ENCODE data around the gene CAMK2G. TPM values are rescaled to one million over a fixed set of nuclear protein-coding genes. Genes with fewer than 3 reads are reported as not detected.

Gene CAMK2G
- total RNA-seq, 2 experiments from 2014 or later = 34.4 to 38.4 TPM

DNA sequence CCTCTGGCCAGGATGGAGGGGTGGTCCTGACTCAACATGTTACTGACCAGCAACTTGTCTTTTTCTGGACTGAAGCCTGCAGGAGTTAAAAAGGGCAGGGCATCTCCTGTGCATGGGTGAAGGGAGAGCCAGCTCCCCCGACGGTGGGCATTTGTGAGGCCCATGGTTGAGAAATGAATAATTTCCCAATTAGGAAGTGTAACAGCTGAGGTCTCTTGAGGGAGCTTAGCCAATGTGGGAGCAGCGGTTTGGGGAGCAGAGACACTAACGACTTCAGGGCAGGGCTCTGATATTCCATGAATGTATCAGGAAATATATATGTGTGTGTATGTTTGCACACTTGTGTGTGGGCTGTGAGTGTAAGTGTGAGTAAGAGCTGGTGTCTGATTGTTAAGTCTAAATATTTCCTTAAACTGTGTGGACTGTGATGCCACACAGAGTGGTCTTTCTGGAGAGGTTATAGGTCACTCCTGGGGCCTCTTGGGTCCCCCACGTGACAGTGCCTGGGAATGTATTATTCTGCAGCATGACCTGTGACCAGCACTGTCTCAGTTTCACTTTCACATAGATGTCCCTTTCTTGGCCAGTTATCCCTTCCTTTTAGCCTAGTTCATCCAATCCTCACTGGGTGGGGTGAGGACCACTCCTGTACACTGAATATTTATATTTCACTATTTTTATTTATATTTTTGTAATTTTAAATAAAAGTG is 42.6 kb upstream of the CAMK2G start:
- peaks cover 25% of the 10 kb centered on the region for H3K4me1 ChIP-seq (ENCODE audit: insufficient read depth, low read length)
- H3K4me3 ChIP-seq (ENCODE audit: low read length) = no peak overlapping the region
- H3K4me1 Mint-ChIP-seq (ENCODE audit: low read depth) = peaks cover 18% of the 10 kb centered on the region
- H3K36me3 Mint-ChIP-seq (ENCODE audit: low read depth) = no peaks in the 10 kb centered on the region
- ChIA-PET CTCF (interaction anchor here (1.7 kb wide), 1 partner anchor 31 kb away, joined by 3 read pairs; no protein-coding TSS in a partner anchor), POLR2A (no interaction called here)
- H3K27ac ChIP-seq (ENCODE audit: low read depth in 1 of 2, low read length in 2 of 2) = no peak overlapping the region
- peaks cover 0 to 14% of the 10 kb centered on the region in 2 experiments for H3K9me3 ChIP-seq (ENCODE audit: control insufficient read depth in 1 of 2, insufficient read depth in 1 of 2, low read length in 2 of 2)
- no peak overlapping the region for H3K27ac Mint-ChIP-seq
- H3K27me3 ChIP-seq (ENCODE audit: control insufficient read depth in 1 of 2, insufficient read depth in 2 of 2, low read length in 2 of 2) = peaks cover 7 to 18% of the 10 kb centered on the region in 2 experiments
- ATAC-seq (ENCODE audit: poor library complexity) = no peak
- H3K36me3 ChIP-seq (ENCODE audit: insufficient read depth, low read length) = no peaks in the 10 kb centered on the region
- no peak for DNase-seq
- H3K9me3 Mint-ChIP-seq = no peaks in the 10 kb centered on the region
- TF ChIP-seq, protein P1, sequence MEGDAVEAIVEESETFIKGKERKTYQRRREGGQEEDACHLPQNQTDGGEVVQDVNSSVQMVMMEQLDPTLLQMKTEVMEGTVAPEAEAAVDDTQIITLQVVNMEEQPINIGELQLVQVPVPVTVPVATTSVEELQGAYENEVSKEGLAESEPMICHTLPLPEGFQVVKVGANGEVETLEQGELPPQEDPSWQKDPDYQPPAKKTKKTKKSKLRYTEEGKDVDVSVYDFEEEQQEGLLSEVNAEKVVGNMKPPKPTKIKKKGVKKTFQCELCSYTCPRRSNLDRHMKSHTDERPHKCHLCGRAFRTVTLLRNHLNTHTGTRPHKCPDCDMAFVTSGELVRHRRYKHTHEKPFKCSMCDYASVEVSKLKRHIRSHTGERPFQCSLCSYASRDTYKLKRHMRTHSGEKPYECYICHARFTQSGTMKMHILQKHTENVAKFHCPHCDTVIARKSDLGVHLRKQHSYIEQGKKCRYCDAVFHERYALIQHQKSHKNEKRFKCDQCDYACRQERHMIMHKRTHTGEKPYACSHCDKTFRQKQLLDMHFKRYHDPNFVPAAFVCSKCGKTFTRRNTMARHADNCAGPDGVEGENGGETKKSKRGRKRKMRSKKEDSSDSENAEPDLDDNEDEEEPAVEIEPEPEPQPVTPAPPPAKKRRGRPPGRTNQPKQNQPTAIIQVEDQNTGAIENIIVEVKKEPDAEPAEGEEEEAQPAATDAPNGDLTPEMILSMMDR (IDR thresholded peaks at IDR 0.05) = no peak
- peaks cover 40% of the 10 kb centered on the region for H3K27me3 Mint-ChIP-seq
- no peak overlapping the region for H3K4me3 Mint-ChIP-seq
- intact Hi-C loops (cut with DNase I, micrococcal nuclease) = no loop called here

DNA sequence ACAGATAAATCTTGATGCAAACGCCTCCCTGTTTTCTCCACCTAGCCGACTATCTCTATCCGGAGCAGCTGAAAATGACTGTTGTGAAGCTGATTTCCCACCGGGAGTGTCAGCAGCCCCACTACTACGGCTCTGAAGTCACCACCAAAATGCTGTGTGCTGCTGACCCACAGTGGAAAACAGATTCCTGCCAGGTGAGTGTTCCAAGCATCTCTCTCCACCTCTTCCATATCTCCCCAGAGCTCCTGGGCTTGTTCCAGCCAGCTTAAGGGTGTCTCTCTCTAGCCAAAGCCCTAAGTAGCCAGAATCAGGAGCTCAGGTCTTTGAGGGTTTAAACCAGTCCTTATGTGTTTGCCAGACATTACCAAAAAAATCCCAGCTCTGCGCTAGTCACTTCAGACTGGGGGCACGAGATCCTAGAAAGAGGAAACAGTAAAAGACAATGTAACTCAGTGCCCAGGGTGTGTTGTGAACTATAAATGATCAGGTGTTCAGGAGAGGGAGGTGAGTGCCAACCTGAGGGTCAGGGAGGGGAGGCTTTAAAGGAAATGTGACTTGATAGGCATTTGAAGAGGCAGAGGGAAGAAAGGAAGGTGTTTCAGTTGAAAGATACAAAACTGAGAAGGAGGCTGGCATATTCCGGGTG is 41.0 kb upstream of the CAMK2G start:
- H3K4me3 Mint-ChIP-seq = no peak overlapping the region
- Histone ChIP-seq H3K4me3 (ENCODE audit: low read length) (no peak overlapping the region), H3K9me3 (ENCODE audit: control insufficient read depth in 1 of 2, insufficient read depth in 1 of 2, low read length in 2 of 2) (peaks cover 0 to 17% of the 10 kb centered on the region in 2 experiments), H3K27me3 (ENCODE audit: control insufficient read depth in 1 of 2, insufficient read depth in 2 of 2, low read length in 2 of 2) (peaks cover 16 to 31% of the 10 kb centered on the region in 2 experiments), H3K4me1 (ENCODE audit: insufficient read depth, low read length) (peaks cover 25% of the 10 kb centered on the region), H3K27ac (ENCODE audit: low read depth in 1 of 2, low read length in 2 of 2) (no peak overlapping the region), H3K36me3 (ENCODE audit: insufficient read depth, low read length) (no peaks in the 10 kb centered on the region)
- H3K4me1 Mint-ChIP-seq (ENCODE audit: low read depth) = peaks cover 21% of the 10 kb centered on the region
- ATAC-seq (ENCODE audit: poor library complexity) (no peak), DNase-seq (no peak)
- H3K27me3 Mint-ChIP-seq = peaks cover 51% of the 10 kb centered on the region
- intact Hi-C loops (cut with DNase I, micrococcal nuclease) = no loop called here
- ChIA-PET POLR2A (no interaction called here), CTCF (no interaction called here)
- TF ChIP-seq, protein P1 (IDR thresholded peaks at IDR 0.05) = no peak
- no peaks in the 10 kb centered on the region for H3K9me3 Mint-ChIP-seq
- no peak overlapping the region for H3K27ac Mint-ChIP-seq
- H3K36me3 Mint-ChIP-seq (ENCODE audit: low read depth) = no peaks in the 10 kb centered on the region

DNA sequence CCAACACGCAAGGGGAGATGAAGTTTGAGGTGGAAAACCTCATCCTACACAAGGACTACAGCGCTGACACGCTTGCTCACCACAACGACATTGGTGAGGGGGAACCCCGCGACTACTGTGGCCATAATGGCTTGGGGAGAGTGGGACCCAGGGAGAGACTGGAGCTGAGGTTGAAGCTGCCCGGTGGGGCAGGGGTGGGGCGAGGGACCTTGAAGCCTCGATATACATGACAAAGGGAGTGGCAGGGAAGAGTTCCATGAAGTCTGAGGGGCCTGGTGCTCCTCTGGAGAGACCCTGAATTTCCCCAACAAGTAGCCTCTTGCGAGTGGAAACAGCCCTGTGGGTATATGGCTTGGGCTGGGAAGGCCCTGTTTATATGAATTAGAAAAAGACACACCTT is 39.7 kb upstream of the CAMK2G start:
- peaks cover 26% of the 10 kb centered on the region for H3K4me1 ChIP-seq (ENCODE audit: insufficient read depth, low read length)

More for the DNA sequence above, 39.7 kb upstream of the CAMK2G start:
- H3K36me3 Mint-ChIP-seq (ENCODE audit: low read depth) = no peaks in the 10 kb centered on the region
- peaks cover 24% of the 10 kb centered on the region for H3K4me1 Mint-ChIP-seq (ENCODE audit: low read depth)
- POLR2A ChIA-PET = no interaction called here
- TF ChIP-seq, protein P1 (IDR thresholded peaks at IDR 0.05) = no peak
- CTCF ChIA-PET = no interaction called here
- intact Hi-C loops (cut with DNase I, micrococcal nuclease) = no loop called here
- no peak overlapping the region for H3K4me3 ChIP-seq (ENCODE audit: low read length)
- H3K4me3 Mint-ChIP-seq = no peak overlapping the region
- H3K27me3 ChIP-seq (ENCODE audit: control insufficient read depth in 1 of 2, insufficient read depth in 2 of 2, low read length in 2 of 2) = peaks cover 24 to 42% of the 10 kb centered on the region in 2 experiments
- H3K27ac Mint-ChIP-seq = no peak overlapping the region
- DNase-seq = no peak
- no peaks in the 10 kb centered on the region for H3K9me3 Mint-ChIP-seq
- ATAC-seq (ENCODE audit: poor library complexity) = no peak
- no peak overlapping the region for H3K27ac ChIP-seq (ENCODE audit: low read depth in 1 of 2, low read length in 2 of 2)
- H3K36me3 ChIP-seq (ENCODE audit: insufficient read depth, low read length) = no peaks in the 10 kb centered on the region
- peaks cover 64% of the 10 kb centered on the region for H3K27me3 Mint-ChIP-seq
- peaks cover 0 to 10% of the 10 kb centered on the region in 2 experiments for H3K9me3 ChIP-seq (ENCODE audit: control insufficient read depth in 1 of 2, insufficient read depth in 1 of 2, low read length in 2 of 2)

Data from CD4-positive, alpha-beta T cell (primary cell).